ENCODE measurements around the gene LIFR. TPM values are rescaled to one million over a fixed set of nuclear protein-coding genes. Genes with fewer than 3 reads are reported as not detected.

The LIFR gene
- total and polyA plus RNA-seq, 2 of the 4 experiments (the other 2 are of a cell fraction): 1.9 to 10.4 TPM

DNA sequence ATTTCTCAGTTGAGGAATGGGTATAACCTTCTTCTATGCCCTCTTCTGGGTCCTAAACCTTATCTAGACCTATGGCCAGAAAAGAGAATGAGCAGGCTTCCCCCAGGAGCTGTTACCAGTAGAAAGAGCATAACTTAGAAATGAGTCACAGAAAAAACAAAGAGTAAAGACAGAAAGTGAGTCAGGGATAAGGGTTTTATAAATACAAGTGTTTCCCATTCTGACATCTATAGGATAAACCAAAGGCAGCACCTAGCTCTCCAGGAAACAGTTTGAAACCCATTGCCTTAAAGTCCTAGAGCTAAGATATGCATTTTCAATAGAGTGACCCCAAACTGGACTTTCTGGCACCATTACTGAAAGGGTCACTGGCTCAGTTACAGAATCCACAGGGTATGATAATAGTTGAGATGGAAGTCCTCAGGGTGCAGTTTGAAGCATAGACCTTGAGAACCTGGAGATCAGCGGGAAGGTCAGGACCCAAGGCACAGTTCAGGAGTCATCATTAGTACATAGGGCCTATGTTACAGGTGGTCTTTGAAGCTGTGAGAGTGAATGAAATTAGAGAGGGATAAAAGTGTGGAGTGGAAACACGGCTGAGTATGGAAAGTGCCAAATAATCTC is 42.7 kb upstream of the LIFR start:
- peak overlapping the region; percentile 75 for H3K4me2 ChIP-seq (ENCODE audit: low read depth, low read length)
- BruUV-seq (replicated peaks): no TSS peak
- no peak overlapping the region for H2BK5ac ChIP-seq (ENCODE audit: low read depth, low read length, poor library complexity, severe bottlenecking)
- H3K18ac ChIP-seq (ENCODE audit: low read depth, low read length): peak overlapping the region; percentile 85
- peak overlapping the region; percentile 67 for H3K14ac ChIP-seq (replicated peaks; ENCODE audit: low read depth, low read length)
- H3K9me1 ChIP-seq (ENCODE audit: insufficient read depth, low read length): peaks cover 21% of the 10 kb centered on the region
- ATAC-seq (ENCODE audit: low read depth) (peak; percentile 81), DNase-seq (peak; percentile 89)
- WGBS, 2 experiments (ENCODE audit: extremely low coverage in 2 of 2, insufficient read length in 1 of 2): no CpG with 5 or more reads among the region's 2 CpGs
- H2AFZ ChIP-seq (replicated peaks; ENCODE audit: low read length, poor library complexity): no peak overlapping the region
- no peaks in the 10 kb centered on the region for H3K9me3 ChIP-seq (ENCODE audit: control insufficient read depth, insufficient read depth, low read length)
- no peak overlapping the region for H3K4me3 ChIP-seq (ENCODE audit: insufficient read depth, low read depth, low read length)
- peaks cover 5% of the 10 kb centered on the region; the same call in 1 of the 2 replicates for H4K20me1 ChIP-seq (ENCODE audit: insufficient read depth, low read length)
- no peak overlapping the region for H3K9ac ChIP-seq (ENCODE audit: low read depth, low read length)
- dilution Hi-C loops (cut with HindIII; ENCODE audit: low sequenced_read_pairs, unreplicated experiment): no loop called here
- H3K27me3 ChIP-seq (ENCODE audit: control insufficient read depth, insufficient read depth, low read length): no peaks in the 10 kb centered on the region; the same call in 1 of the 2 replicates
- peak overlapping the region; percentile 89 for H2AK5ac ChIP-seq (ENCODE audit: low read depth, low read length)
- H4K91ac ChIP-seq (ENCODE audit: insufficient read depth, low read depth, low read length): 0 out of 2 replicates have a peak overlapping the region, but pooled peaks have one; percentile 16
- H3K27ac ChIP-seq (ENCODE audit: insufficient read depth, low read length): 0 out of 2 replicates have a peak overlapping the region, but pooled peaks have one; percentile 25
- peaks cover 18% of the 10 kb centered on the region for H3K4me1 ChIP-seq (ENCODE audit: control insufficient read depth, insufficient read depth, low read length)
- peak overlapping the region; percentile 66 for H3K4ac ChIP-seq (ENCODE audit: low read depth, low read length)
- in situ Hi-C loops (cut with MboI; ENCODE audit: low sequenced_read_pairs): no loop called here
- peak; percentile 88 for TF ChIP-seq FOS (IDR thresholded peaks at IDR 0.05; ENCODE audit: low read depth, low read length)
- TF ChIP-seq RFX5 (IDR thresholded peaks at IDR 0.05; ENCODE audit: low read depth, low read length): no peak
- no peak for TF ChIP-seq NFE2L2 (IDR thresholded peaks at IDR 0.05; ENCODE audit: low read depth, low read length)
- peak overlapping the region; percentile 87 for H2BK20ac ChIP-seq (ENCODE audit: low read depth, low read length)
- H4K8ac ChIP-seq (ENCODE audit: low read depth in 2 of 2, low read length in 2 of 2): no peak overlapping the region
- no peaks in the 10 kb centered on the region for H3K36me3 ChIP-seq (ENCODE audit: control insufficient read depth, insufficient read depth, low read length)
- no peaks in the 10 kb centered on the region for H3K79me1 ChIP-seq (ENCODE audit: low read depth in 1 of 2, low read length in 2 of 2)
- peak overlapping the region; percentile 57 for H2BK120ac ChIP-seq (ENCODE audit: low read depth, low read length)
- no peak overlapping the region for H2AK9ac ChIP-seq (replicated peaks; ENCODE audit: low read depth, low read length, poor library complexity)
- ChIA-PET CTCF (interaction anchor here (0.6 kb wide), 2 partner anchors 235 to 358 kb away, joined by 3 read pairs; no protein-coding TSS in a partner anchor), POLR2A (ENCODE audit: unreplicated experiment) (no interaction called here)
- H3K56ac ChIP-seq (ENCODE audit: extremely low read depth, insufficient read depth, low read length): no peak overlapping the region
- peak overlapping the region; percentile 87; the same call in 2 of the 3 replicates for H2BK15ac ChIP-seq (ENCODE audit: low read depth, low read length)
- H4K5ac ChIP-seq (ENCODE audit: low read depth, low read length): no peak overlapping the region
- intact Hi-C loops (cut with micrococcal nuclease): no loop called here
- H3K23ac ChIP-seq (ENCODE audit: low read depth, low read length): no peak overlapping the region
